GM19467 (cell line): Measurements from ENCODE around the gene NF1.
"Not testable (repeated sequence)": the region's sequence is repeated elsewhere in the genome, so short reads cannot be mapped to it uniquely, and the experiment has no call there.

Source experiments
- ATAC-seq: cut with Tn5 transposase; IDR thresholded peaks from one replicate; pipeline ENCODE4 v1.9.1; 2021; ENCODE audit warnings: mild to moderate bottlenecking, moderate library complexity; ENCODE audit not compliant: unreplicated experiment

NF1 gene

DNA sequence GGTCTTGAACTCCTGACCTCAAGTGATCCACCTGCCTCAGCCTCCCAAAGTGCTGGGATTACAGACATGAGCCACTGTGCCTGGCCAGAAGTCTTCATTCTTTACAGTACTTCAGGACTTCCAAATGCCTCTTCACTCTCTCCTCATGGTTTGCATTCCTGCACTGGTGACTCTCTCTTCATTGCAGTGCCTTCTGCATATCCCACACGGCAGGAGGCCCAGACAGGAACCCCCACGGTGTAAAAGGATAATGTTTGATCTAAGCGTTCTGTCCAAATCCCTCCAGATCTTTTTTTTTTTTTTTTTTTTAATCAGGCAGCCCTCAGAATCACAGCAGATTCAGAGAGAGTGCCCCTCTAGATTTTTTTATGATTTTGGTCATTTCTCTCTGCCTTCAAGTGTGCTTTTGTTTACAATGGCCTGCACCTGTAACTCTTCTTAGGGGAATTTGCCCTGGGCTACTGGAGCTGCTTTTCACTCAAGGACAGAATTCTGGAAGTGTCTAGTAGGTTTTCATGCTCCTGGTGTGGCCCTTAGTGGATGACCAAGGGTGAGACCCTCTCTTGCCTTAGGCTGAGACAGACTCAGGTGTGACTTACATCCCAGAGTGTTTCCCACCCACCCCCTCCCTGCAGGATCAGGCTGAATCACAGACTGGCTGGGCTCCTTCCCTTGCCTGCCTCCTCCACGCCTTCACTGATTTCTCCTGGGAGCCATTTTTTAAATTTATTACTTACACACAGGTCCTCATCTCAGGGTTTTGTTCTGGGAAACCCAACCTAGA is 19.8 kb upstream of the NF1 start:
- ATAC-seq, result no peak

DNA sequence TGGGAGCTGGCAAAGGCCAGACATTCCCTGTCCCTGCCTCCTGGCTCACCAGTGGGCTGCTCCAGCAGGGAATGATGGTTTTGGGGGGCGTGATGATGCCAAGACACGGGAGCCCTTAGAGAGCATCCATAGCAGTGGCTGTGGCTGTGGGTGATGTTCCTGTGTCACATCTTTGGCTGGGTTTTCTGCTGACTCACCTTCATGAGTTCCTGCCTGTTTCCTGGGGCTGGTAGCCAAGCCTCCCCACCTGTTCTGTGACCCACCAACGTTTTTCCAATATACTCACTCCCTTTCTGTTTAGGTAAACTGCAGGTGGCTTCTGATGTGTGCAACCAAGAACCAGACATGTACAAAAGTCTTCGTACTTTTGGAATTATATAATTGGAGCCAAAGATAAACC is 16.5 kb upstream of the NF1 start:
- no peak for ATAC-seq

DNA sequence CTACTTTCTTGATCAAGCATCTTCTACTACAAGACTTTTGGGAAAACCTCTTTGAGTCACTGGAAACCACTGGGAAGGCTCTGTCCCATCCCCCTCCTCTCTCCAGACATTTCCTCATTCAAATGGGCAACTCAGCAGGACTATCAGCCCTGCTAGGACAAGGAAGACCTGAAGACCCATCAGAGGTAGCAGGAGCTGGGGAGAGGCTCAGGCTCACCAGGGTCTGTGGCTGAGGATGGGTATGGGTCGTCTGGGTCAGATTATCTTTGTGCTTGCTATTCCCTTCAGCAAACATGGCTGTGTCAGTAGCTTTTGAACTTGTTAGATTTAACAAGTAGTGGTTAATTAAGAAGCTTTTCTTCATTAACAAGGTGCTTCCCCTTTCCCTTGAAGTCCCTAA is 15.0 kb upstream of the NF1 start:
- no peak for ATAC-seq

DNA sequence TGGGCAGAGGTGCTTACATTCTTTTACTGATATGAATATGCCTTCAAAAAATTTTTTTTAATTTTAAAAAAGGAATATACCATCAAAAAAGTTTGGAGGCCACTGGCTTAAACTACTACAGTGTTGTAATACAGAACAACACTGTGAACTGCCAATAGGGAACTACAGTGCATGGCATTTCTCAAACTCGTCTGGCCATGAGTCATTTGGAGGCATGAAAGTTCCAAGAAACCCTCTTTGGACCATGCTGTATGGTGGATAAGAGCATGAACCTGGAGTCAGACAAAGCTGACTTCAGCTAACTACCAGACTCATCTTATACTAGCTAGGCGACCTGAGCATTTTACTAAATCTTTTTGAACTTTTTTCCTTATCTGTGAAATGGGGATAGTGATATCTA is 9.2 kb upstream of the NF1 start:
- ATAC-seq, result no peak

DNA sequence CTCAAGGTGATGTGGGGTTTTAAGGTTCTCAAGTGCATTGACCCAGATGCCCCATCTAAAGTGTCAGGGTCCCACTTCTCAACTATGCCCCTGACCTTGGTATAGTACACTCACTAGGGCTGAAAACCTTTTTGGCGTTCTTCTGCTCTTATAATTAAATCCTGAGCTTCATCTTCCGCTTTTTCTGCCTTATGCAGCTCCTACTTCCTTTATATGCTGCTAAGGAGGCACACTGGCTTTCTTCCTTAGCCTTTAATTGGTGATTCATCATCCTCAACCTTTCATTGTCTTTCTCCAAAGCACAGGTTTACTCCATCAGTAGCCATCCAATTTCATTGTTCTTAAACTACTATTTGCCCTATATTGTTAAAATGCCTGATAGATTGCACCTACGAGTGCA is 5.3 kb upstream of the NF1 start:
- no peak for ATAC-seq

DNA sequence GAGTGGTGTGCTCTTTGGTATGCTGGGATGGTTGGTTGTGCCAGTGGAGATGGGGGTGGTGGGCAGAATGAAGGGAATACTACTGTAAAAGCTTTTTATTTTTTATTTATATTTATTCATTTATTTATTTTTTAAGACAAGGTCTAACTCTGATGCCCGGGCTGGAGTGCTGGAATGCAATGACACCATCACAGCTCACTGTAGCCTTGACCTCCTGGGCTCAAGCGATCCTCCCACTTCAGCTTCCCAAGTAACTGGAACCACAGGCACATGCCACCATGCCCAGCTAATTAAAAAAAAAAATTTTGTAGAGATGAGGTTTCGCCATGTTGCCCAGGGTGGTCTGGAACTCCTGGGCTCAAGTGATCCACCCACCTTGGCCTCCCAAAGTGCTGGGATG is 4.1 kb upstream of the NF1 start:
- not testable (repeated sequence) for ATAC-seq

DNA sequence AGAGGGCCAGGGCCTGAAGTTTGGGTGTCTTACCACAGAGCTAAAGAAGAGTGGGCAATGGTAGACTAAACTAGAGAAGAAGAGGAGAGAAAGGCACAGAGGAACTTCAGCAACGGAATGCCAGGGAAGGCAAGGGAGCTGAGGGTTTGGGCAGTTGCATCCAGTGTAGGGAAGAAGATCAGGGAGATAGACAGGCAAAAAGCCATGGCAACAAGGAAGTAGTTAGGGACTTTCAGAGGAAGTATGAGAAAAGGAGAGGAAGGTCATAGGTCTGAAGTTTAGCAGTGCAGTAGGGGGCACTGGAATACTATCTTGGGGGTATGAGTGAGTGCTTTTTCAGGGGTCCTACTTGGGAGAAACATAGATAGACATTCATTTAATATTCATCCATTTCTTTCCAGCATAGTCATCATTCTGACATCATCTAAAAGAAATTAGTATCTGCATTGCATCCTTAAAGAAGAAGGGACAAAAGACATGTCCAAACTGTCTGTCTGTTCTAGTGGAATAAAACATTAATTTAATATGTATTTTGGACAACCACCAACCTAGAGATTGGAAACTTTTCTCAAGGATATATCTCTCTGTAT is 2.2 kb upstream of the NF1 start:
- ATAC-seq, result no peak

DNA sequence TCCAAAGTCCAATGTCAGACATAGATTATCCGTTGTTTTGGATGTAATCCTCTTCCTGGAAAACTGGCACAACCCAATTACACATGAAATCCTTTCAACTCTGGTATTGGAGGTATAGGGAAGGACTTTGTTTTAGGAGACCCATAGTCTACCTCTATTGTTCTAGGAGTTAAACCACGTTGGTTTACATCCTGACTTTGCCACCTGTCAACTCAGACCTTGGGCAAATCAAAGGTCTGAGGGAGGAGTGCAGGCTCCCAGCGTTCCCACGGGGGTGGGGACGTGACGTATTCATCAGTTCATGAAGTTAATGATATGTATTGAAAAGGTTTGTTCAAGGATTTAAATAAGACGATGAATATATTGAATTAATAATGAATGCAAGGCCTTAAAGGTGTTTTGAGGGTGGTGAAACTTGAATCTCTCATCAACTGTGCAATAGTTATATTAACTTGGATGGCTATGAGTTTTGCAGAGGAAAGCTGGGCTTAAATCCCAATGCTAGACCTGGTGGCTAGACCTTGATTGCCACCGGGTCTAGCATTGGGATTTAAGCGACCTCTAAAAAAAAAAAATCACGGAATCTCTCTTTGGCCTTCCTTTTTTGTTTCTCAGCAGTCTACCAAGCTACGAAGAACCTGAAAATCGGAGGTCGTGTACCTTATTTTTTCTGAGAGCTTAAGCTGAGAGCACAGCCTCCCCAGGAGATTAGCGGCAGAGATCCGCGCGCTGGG is 744 bp upstream of the NF1 start:
- ATAC-seq, result no peak

DNA sequence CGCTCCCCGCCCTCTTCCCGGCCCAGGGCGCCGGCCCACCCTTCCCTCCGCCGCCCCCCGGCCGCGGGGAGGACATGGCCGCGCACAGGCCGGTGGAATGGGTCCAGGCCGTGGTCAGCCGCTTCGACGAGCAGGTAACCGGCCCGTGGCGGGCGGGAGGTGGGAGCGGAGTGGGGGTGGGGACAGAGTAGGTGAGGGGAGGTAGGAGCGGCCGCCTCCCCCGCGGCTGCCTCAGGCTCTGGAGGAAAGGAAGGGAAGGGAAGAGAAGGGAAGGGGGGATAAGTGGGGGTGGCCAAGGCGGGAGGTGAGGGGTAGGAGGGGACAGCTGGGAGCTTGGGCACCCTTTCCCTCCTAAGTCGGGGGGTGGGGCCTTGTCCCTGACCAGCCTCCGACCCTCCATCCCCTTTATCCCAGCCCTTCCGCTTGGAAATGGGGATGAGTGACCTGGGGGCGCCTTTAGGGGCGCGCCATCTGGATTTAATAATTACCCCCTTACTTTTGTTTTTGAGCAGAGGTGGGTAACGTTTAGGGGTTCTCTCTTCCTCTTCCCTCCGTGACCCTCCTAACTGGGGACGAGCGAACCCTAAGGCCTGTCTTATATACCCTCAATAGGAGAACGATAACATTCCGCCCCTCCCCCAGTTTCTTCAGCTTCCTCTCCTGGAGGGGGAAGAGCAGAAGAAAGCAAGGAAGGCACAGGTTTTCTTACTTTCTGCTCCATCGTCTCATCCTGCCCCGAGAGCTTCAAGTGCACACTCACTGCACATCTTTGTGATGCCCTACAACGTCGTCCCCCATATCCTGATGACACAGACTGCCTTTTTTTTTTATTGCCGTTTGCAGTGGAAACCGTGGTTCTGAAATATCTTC is 694 bp downstream of the NF1 start:
- ATAC-seq, result peak; percentile 8

DNA sequence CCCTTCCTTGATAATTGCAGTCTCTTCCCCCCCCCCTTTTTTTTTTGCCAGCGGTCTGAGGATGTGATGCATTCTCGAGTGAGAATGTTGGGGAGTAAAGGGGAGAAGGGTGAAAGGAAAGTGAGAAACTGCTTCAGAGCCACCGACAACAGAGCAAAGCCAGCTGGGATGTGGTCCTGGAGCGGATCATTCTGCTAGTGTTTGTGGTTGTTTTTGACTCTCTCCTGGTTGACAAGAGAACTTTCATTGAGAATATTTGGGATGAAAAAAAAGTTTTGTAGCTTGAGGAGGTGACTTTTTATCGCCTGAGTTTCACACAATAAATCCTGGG is 1.3 kb downstream of the NF1 start:
- no peak for ATAC-seq

DNA sequence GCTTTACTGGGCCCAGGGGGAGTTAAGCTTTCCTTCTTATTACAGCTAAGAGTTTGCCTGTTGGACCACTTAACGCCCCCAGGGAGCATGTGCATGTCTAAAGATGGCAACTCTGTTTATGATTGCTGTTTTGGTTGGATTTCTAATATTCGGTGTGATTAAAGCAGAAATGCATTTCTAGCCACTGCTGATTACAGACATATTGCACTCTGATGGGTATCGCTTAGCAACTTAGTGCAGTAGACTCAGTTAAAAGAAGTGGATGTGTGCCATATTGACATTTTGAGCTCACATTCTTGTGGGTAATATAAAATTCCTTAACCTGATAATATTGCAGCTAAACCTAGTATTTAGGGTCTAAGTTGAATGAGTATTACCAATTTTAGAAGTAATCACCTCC is 4.2 kb downstream of the NF1 start:
- no peak for ATAC-seq

DNA sequence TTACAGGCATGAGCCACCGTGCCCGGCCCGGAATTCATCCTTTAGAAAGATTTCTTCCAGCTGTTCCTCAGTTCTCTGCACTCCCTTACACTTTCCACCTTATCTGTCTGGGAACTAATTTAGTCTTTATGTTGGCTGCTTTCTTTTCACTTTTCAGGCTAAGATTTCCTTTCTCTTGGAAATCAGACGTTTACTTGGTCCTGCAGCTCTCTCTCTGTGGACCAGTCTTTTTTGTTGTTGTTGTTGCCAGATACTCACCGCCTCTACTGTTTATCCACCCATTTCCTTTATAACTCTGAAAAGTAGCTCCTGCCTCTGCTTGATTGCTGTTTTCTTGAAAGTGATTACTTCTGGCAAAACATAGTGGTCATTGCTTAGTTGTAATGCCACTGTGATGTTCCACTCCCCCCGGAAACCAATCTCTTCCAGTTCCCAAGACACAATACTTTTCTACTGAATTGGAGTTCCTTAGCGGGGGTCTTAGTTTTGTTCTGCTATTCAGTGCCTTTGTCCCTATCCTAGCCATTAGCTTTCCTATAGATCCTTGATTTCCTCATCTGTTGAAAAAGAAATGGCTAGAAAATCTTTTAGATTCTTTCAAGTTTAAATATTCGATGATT is 6.2 kb downstream of the NF1 start:
- no peak for ATAC-seq

DNA sequence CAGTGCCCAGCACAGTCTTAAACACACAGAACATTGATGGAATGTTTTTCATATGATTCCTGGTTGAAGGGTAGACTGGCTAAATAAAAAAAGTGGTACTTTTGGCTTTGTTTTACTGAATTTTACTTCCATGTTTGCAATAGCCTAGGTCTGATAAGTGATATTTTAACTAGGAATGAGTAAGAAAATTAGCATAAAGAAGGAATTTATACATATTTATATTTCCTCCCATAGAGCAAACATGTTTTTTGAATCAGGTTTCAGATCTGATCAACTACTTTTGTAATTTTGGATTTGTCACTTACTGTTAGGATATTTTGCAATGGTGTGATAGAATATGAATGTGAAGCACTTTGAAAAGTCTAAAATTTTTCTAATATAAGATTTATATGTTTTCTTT is 7.2 kb downstream of the NF1 start:
- ATAC-seq, result no peak

DNA sequence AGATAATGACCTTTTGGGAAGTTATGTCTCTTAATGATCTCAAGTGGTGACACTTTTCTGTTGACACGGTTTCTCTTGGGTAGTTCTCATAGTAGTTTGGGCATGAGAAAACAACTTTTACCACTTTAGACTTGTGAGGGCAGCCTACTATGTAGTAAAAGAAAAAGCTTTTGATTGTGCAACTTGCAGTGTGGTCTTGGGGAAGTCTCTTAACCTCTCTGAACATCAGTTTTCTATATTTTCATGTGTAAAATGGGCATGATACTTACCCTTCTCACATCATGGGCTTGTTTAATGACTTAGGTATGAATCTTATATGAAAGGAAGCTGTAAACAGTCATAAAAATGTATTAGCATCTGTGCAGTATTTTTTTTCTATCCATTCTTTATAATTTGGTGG is 11.2 kb downstream of the NF1 start:
- ATAC-seq, result no peak

DNA sequence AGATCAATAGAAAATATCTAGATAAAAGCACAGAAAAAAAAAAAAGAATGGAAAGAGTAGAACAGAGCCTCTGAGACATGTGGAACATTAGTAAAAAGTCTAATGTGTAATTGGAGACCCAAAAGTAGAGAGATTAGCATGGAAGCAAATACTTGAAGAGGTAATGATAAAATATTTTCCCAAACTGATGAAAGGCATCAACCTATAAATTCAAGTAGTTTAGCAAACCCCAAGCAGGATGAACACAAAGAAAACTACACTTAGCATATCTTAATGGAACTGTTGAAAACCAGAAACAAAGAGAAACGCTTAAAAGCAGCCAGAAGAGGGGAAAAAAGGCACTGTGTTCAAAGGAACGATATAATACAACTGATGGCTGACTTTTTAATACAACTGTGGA is 16.4 kb downstream of the NF1 start:
- no peak for ATAC-seq

DNA sequence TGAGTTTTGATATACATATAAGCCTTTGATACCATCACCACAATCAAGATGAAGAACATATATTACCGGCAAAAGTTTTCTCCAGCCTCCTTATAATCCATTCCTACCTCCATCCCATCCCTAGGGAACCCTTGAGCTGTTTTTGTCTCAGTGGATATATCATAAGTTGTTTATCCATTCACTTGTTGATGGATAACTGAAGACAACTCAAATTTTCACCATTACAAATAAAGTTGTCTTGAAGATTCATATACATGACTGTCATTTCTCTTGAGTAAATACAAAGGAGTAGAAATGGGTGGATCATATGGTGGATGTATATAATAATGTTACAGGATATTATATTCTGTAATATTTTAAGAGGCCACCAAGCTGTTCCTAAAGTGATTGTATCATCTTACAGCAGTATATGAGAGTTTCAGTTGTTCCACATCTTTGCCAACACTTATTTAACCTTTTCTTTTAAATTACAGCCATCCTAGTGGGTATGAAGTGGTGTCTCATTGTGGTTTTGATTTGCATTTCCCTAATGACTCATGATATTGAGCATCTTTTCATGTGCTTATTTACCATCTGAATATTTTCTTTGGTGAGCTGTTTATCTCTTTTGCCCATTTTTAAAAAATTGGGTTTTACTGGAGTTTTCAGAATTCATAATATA is 17.4 kb downstream of the NF1 start:
- ATAC-seq, result no peak

DNA sequence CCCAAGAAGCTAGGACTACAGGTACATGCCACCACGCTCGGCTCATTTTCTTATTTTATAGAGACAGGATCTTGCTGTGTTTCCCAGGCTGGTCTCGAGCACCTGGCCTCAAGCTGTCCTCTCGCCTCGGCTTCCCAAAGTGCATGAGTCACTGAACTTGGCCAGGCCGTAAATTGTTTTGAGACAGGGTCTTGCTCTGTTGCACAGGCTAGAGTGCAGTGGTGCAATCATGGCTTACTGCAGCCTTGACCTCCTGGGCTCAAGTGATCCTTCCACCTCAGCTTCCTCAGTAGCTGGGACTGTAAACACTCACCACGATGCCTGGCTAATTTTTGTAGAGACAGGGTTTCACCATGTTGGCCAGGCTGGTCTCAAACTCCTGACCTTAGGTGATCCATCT is 18.6 kb downstream of the NF1 start:
- ATAC-seq, result not testable (repeated sequence)

DNA sequence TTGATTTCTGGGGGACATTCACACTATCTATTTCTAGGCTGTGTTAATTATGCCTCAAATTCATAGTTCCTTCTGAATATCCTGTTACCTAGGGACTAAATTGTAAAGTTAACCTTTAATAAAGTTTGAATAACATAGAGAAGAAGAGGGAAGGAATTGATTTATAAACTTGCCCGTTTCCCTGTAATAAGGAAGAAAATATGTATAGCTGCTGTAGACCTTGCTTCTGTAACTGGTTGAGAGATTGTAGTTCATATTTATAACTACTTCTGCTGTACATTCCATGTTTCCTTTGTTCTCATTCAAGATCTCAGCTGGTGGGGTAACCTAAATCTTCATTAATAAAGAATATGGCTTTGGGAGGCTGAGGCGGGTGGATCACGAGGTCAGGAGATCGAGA is 19.2 kb downstream of the NF1 start:
- ATAC-seq, result no peak

DNA sequence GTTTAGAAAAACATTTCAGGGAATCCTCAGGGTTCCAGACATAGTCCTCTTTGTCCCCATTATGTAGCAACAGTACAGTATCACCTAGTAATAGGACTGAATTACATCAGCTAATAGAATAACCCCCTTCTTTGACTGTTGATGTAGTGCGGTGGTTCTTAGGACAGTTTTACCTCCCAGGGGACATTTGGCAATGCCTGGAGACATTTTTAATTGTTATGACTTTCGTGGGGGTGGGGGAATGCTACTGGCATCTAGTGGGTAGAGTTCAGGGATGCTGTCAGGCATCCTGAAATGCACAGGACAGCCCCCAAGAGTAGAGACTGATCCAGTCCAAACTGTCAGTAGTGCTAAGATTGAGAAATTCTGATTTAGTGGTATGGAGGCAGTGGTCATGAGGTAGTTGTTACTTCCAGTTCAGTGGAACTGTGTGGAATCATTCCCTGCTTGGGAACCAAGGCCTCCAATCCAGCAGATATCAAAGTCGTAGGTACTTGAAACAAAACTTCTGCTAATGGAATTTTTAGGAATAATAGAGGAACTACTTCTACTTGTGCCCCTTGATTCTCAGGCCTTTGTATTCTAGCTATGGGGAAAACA is 20.3 kb downstream of the NF1 start:
- no peak for ATAC-seq

DNA sequence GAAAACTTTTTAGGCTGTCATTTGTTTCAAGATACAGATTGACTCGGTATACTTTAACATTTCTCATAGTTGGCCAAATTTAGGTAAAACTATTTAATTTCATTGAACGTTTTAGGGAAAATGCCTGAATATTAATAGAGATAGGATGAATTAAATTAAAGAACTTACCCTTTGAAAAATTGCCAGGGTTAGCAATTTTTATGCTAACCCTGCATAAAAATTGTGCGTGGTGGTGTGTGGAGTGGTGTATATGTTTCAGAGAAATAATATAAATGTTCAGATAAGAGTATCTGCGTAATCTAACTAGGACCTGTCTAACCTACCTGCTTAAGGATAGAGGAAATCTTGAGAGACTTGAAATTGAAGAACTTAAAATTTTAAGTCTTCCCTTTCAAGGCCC is 21.4 kb downstream of the NF1 start:
- ATAC-seq, result no peak
